DMS 273 (cell line): ENCODE measurements around the gene ZBTB46.
"Not testable (repeated sequence)": the region's sequence is repeated elsewhere in the genome, so short reads cannot be mapped to it uniquely, and the experiment has no call there.

Experiments used
- DNase-seq: peaks from one replicate; lab custom pipeline; 2025; ENCODE audit not compliant: unreplicated experiment; lab: John Stamatoyannopoulos, UW

Gene ZBTB46

DNA sequence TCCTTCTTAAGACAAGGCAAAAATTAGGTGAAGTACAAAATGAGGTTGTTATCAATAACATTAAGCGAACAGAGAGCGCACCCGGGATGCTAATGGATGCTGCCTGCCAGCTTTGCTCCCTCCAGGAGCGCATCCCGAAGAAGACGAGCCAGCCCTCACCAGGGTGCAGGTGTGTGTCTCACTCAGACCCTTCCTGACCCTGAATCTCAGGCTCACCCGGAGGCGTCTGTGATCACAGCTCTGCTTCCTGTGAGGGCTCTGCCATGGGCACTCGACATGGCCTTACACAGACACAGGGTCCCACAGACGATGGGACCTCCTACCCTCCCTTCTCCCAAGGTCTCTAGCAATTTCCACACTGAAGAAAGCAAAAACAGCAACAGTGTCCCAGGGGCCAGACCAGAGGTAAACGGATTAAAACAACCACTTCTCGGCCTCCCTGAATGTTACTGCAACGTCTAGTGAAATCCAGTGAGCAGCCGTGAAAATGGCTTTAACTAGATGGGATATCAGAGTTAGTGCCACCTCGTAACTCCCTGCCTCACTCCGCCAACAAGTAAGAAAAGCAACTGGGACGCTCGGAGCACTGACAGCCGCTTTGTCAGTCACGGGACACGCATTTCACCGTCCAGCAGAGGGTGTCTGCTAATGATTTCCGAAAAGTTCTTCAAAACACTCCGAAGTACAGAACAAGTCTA lies 11.7 kb downstream of the ZBTB46 start:
- no peak for DNase-seq

GRCh38 chr20:63815615-63816253 lies 15.3 kb downstream of the ZBTB46 start:
- DNase-seq: no peak

GRCh38 chr20:63814891-63815614 lies 16.0 kb downstream of the ZBTB46 start:
- DNase-seq: no peak

DNA sequence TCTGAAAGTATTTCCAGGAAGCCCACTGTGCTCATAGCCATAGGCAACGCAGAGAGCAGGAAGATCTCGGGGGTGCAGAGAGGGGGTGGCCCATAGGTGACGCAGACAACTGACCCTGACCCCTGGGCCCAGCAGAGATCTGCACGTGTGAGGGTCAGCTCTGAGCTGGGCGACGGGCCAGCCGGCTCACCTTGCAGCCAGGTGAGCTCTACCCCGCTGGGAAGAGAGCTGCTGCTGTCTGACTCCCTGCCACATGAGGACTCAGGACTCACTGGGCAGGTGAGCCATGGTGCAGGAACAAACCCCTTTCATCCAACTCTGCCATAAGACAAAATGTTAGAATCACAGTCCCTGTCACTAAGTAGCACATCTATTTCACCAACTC lies 19.6 kb downstream of the ZBTB46 start:
- DNase-seq: no peak

DNA sequence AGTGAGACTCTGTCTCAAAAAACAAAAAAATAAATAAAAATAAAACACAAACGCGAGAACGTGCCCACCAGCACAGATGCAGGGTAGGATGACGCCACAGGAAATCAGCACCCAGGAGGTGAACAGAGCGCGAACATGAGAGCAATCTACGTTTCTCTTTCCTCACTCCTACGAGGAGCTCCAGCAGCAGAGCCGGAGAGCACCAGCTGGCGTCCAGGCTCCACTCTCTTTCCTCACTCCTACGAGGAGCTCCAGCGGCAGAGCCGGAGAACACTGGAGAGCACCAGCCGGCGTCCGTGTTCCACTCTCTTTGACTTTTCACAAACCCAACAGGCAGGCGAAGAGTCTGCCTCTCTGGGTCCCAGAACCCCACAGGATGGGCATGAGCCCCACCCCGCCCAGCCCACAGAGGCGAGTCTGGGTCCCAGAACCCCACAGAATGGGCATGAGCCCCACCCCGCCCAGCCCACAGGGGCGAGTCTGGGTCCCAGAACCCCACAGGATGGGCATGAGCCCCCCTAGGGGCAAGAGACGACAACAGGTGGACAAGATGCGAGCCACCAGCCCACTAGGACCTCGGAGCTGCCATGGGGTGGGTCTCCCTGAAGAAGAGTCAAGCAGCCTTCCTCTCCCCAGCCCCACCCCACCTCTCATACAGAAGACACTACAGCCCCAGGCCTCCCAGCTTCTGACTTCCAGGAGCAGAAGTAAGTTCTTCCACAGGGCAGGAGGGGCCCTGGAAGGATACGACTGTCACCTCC lies 20.2 kb downstream of the ZBTB46 start:
- DNase-seq: no peak

- DNase-seq: no peak
These were observed 21.2 kb downstream of the ZBTB46 start for GRCh38 chr20:63809856-63810255.

- no peak for DNase-seq
These were observed 21.9 kb downstream of the ZBTB46 start for GRCh38 chr20:63808964-63809674.

DNA sequence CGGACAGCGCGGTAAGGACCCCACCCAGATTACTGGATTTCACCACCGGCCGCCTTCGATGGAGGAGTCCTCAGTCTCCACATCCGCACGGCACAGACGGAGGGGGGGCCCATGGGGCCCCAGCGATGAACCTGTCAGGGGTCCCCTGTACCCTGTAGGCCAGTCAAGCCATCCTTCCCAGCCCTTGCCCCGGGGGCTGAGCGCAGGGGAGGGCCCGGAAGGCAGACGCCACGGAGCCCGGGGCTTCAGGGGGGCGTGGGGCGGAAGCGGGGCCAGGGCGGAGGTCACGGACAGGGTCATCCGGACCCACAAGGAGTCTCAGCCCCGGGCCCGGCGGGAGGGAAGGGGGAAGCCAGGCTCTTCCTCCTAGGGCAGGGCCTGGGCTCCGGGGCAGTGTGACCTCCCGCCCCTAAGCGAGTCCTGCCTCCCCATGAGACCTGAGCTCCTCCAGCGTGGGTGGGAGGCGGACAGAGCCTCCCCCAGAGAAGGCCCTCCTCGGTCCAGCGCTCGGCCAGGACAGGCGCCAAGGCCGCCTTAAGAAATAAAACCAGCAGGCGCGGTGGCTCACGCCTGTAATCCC lies 22.8 kb downstream of the ZBTB46 start:
- no peak for DNase-seq

GRCh38 chr20:63807654-63808053 lies 23.4 kb downstream of the ZBTB46 start:
- DNase-seq: no peak

DNA sequence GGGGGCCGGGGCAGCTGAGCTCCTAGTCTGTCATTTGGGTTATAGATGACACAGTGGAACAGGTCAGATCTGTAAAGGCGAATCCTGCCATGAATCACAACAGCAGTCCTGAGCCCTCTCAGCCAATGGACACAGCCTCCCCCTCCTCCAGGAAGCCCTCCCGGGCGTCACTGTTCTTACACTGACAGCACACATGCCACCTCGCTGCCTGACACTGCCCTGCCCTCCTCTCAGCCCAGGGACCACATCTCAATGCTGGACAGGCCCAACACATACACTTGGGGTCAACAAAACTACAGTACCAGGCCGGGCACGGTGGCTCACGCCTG lies 26.8 kb downstream of the ZBTB46 start:
- DNase-seq: no peak

- DNase-seq: no peak
These were observed 28.4 kb downstream of the ZBTB46 start for GRCh38 chr20:63802469-63803240.

GRCh38 chr20:63801174-63801573 lies 29.9 kb downstream of the ZBTB46 start:
- not testable (repeated sequence) for DNase-seq

DNA sequence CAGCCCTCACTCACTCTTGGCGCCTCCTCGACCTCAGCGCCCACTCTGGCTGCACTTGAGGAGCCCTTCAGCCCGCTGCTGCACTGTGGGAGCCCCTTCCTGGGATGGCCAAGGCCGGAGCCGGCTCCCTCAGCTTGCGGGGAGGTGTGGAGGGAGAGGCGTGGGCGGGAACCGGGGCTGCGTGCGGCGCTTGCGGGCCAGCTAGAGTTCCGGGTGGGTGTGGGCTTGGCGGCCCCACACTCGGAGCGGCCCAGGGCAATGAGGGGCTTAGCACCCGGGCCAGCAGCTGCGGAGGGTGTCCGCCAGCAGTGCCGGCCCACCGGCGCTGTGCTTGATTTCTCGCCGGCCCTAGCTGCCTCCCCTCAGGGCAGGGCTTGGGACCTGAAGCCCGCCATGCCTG lies 30.7 kb downstream of the ZBTB46 start:
- DNase-seq: not testable (repeated sequence)

DNA sequence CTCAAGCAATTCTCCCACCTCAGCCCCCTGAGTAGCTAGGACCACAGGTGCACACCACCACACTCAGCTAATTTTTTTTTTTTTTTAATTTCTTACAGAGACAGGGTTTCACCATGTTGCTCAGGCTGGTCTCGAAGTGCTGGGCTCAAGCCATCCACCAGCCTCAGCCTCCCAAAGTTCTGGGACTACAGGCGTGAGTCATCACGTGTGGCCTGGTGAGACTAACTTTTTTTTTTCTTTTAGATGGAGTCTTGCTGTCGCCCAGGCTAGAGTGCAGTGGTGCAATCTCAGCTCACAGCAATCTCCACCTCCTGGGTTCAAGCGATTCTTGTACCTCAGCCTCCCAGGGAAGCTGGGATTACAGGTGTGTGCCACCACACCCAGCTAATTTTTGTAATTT lies 31.9 kb downstream of the ZBTB46 start:
- DNase-seq: not testable (repeated sequence)

DNA sequence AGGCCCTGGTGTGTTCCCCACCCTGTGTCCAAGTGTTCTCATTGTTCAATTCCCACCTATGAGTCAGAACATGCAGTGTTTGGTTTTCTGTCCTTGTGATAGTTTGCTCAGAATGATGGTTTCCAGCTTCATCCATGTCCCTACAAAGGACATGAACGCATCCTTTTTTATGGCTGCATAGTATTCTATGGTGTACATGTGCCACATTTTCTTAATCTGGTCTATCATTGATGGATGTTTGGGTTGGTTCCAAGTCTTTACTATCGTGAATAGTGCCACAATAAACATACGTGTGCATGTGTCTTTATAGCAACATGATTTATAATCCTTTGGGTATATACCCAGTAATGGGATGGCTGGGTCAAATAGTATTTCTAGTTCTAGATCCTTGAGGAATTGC lies 33.9 kb downstream of the ZBTB46 start:
- not testable (repeated sequence) for DNase-seq

DNA sequence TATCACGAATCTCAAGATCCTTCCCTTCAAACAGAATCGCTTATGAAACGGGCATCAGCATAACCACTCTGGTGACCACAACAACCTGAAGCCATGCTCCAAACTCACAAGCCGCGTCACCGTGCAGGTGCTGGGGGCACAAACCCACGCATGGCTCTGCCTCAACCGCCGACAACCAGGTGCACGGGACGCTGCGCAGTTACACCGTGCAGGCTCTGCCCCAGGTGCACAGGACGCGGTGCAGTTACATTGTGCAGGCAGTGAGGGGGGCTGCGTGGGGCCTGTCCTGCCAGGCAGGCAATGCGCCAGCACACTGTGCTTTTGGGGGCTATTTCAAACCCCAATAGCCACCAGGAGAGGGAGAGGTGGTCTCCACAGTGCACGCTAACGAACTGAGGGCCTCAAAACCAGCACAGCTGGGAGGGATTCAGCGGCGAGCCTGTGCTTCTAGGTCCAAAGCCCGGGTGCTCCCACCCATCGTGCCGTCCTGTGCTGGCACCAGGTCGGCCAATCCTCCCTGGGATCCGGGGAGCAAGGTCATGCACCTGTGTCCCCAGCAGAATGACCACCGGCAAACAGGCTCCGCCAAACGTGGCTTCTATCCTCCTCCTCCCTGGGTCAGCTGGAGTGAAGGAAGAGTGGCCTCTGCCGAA lies 35.8 kb downstream of the ZBTB46 start:
- no peak for DNase-seq

- DNase-seq: no peak
These were observed 36.5 kb downstream of the ZBTB46 start for GRCh38 chr20:63794614-63795013.

DNA sequence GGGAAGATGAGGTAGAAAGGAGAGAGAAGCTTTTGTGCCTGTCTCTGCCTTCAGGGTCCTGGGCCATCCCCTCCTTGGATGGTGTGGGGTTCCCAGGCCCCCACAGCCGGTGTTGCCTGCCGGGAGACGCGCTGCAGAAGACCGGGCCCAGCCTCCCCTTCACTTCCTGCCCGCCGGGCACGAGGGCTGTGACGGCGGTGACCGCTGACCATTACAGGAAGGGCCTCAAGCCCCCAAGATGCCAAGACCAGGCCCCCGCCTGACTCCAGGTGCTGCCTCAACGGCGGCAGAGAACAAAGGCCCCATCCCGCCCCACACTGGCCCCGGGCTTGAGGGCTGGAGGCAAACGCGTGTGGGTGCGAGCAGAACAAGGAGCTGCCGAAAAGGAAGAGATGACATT lies 38.2 kb downstream of the ZBTB46 start:
- no peak for DNase-seq

DNA sequence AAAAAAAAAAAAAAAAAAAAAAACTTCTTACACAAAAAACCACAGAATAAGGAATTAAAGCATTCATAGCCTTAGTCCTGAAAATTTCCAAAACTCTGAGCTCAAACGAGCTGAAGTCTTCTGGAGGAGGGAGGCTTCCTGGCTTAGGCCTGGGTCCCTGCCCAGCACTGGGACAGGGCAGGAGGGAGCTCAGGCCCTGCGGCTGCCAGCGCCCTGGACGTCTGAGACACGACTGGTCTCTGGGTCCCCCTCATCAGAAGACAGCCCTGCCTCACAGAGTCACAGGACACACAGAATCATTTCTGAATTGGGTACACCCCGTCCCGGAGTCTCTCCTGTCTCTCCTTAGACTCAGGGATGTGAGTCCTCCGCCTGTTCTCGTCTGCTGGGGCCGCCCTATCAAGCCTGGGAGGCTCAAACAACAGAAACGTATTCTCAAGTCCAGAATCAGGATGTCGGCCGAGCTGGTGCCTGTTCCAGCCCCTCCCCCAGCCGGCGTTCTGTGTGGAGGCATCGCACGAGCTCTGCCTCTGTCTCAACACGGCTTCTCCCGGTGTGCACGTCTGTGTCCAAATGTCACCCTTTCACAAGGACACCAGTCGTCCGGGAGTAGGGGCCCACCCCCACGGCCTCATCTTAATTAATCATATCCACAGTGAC lies 39.4 kb downstream of the ZBTB46 start:
- no peak for DNase-seq
